GM18517 (cell line): ENCODE results near the gene NID1.

ENCODE experiments used
- ATAC-seq: cut with Tn5 transposase; IDR thresholded peaks from one replicate; pipeline ENCODE4 v1.9.1; 2021; ENCODE audit warnings: mild to moderate bottlenecking, moderate library complexity; ENCODE audit not compliant: unreplicated experiment

The NID1 gene, protein sequence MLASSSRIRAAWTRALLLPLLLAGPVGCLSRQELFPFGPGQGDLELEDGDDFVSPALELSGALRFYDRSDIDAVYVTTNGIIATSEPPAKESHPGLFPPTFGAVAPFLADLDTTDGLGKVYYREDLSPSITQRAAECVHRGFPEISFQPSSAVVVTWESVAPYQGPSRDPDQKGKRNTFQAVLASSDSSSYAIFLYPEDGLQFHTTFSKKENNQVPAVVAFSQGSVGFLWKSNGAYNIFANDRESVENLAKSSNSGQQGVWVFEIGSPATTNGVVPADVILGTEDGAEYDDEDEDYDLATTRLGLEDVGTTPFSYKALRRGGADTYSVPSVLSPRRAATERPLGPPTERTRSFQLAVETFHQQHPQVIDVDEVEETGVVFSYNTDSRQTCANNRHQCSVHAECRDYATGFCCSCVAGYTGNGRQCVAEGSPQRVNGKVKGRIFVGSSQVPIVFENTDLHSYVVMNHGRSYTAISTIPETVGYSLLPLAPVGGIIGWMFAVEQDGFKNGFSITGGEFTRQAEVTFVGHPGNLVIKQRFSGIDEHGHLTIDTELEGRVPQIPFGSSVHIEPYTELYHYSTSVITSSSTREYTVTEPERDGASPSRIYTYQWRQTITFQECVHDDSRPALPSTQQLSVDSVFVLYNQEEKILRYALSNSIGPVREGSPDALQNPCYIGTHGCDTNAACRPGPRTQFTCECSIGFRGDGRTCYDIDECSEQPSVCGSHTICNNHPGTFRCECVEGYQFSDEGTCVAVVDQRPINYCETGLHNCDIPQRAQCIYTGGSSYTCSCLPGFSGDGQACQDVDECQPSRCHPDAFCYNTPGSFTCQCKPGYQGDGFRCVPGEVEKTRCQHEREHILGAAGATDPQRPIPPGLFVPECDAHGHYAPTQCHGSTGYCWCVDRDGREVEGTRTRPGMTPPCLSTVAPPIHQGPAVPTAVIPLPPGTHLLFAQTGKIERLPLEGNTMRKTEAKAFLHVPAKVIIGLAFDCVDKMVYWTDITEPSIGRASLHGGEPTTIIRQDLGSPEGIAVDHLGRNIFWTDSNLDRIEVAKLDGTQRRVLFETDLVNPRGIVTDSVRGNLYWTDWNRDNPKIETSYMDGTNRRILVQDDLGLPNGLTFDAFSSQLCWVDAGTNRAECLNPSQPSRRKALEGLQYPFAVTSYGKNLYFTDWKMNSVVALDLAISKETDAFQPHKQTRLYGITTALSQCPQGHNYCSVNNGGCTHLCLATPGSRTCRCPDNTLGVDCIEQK

DNA sequence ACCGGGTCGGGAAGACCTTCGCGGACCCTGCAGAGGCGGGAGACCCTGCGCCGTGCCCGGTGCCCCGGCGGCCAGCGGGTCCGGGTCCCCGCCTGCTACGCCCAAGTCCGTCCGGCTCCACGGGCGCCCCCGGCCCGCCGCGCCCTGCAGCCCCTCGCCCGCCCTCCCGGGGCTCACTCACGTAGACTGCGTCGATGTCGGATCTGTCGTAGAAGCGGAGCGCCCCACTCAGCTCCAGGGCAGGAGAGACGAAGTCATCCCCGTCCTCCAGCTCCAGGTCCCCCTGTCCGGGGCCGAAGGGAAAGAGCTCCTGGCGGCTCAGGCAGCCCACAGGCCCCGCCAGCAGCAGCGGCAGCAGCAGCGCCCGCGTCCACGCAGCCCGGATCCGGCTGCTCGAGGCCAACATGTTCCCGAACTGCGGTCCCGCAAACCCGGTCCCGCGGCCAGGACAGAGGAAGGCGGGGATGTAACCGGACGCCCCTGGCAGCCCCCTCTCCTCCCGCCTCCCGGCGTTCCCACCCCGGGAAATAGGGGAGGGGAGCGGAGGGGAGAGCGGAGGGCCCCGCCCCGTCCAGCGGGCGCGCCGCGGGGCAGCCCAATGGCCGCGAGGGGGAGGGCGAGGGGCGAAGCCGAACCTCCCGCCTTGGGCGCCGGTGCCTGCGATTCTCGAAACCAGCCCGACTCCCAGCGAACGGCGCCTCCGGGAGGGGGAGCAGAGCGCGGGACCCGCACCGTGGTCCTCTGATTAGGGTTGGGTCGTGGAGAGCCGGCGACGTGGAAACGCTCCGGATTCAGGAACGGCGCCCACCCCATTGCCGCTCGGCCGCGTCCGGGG is at the start of gene NID1:
Gene NID1, minus strand, starts transcription at position 417 of the 835 bp plus-strand sequence. Its CDS starts 11 bp downstream, at position 406.
- no peak for ATAC-seq

DNA sequence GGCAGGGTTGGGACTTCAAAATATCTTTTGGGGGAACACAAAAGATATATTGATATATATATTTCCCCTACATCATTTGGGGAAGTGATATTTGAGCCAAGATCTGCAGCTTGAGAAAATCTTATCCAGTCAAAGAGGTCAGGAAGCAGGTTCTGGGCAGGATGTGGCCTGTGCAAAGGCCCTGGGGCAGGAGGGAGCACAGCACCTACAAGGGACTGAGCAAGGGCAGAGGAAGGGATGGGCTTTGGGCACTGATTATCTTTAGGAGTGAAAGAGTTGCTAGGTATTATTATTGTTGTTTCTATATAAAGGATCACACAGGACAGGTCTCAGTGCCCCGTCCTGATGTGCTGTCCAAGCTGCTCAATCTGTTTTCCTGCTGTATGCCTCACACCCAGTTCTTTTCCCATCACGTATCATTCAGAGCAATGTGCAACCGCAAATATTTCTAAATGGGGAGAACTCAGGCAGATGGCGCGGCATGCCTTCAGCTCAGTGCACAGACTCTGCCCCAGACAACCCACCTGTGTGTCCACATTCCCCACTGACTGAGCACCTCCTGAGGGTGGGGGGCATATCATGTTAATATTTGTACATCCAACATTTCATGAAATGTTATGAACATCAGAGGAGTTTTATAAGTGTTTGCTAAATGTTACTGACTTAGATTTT is 49.3 kb upstream of the NID1 start:
- no peak for ATAC-seq

- no peak for ATAC-seq
Observed at GRCh38 chr1:236113324-236114032, 48.6 kb upstream of the NID1 start.

- ATAC-seq = no peak
Observed at GRCh38 chr1:236112332-236112627, 47.4 kb upstream of the NID1 start.

GRCh38 chr1:236111527-236112331 is 46.8 kb upstream of the NID1 start:
- ATAC-seq = no peak

DNA sequence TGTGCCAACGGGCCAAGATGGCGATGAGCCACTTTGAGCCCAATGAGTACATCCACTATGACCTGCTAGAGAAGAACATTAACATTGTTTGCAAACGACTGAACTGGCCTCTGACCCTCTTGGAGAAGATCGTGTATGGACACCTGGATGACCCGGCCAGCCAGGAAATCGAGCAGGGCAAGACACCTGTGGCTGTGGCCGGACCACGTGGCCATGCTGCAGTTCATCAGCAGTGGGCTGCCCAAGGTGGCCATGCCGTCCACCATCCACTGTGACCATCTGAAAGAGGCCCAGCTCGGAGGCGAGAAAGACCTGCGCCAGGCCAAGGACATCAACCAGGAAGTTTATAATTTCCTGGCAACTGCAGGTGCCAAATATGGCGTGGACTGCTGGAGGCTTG is 45.2 kb upstream of the NID1 start:
- no peak for ATAC-seq

- ATAC-seq = no peak
Observed at GRCh38 chr1:236108027-236108648, 43.2 kb upstream of the NID1 start.

GRCh38 chr1:236107121-236107907 is 42.4 kb upstream of the NID1 start:
- ATAC-seq = no peak

DNA sequence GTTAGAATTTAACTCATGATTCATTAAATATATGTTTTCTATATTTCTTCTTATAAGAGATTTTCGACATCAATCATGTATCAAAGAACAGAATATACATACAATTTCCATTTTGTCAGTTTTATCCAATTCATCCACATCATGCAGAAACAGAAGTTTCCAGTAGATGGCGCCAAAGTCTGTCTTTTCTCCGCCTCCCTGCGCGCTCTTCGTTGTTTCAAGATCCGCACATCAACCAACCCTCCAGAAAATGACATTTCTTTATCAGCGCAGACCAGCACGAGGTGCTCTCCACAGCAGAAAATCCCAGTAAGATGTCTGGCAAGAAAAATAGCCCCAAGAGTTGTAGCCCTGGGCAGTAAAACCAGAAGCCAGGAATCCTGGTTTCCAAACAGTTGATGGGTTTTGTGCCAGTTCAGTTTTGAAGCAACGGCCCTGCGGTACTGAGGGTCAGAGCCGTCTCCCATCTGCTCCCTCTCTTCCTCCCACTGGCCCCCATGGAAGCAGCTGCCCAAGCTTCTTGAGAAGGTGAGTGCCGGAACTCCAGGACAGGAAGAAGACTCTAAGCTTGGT is 38.8 kb upstream of the NID1 start:
- ATAC-seq = peak; percentile 57

GRCh38 chr1:236103059-236103458 is 38.2 kb upstream of the NID1 start:
- no peak for ATAC-seq

DNA sequence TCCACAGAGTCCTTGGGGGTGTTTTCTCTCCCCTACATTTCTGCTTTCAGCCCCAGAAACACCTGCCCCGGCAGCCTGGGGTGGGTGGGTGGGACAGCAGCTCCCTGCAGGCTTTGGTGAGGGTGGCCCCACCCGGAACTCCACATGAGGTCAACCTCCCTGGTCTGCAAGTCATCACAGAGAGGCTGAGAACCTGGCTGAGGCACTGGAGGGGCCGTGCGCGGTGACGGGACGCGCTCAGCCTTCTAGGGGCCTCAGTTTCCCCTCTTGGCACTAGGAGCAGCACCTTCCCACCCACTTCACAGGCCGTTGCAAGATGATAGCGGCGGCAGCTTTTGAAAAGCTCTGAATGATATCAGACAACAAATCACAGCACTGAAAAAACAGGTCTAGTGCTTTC is 37.7 kb upstream of the NID1 start:
- no peak for ATAC-seq

GRCh38 chr1:236101233-236102200 is 36.6 kb upstream of the NID1 start:
- no peak for ATAC-seq

- ATAC-seq = no peak
Observed at GRCh38 chr1:236100799-236101198, 35.9 kb upstream of the NID1 start.

DNA sequence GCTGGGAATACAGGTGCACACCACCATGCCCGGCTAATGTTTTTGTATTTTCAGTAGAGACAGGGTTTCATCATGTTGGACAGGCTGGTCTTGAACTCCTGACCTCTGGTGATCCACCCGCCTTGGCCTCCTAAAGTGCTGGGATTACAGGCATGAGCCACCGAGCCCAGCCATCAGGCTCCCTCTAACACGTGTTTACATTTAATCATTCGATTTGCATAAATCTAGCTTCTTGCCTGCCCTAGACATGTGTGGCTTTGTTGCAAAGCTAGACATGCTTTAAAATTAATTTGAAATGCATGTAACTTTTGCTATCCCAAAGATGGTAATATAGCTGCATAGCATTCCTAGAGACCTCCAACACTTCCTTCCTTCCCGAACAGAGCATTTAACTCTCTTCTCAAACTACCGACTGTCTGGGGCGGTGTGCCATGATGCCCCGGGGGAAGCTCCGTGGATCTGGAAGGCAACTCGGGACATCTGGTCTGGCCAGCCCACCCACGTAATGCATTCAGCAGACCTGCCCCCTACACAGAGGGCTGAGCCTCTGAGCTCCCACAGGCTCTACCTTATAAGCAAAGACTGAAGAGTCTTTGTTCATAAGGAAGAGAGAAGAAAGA is 34.6 kb upstream of the NID1 start:
- ATAC-seq = no peak

DNA sequence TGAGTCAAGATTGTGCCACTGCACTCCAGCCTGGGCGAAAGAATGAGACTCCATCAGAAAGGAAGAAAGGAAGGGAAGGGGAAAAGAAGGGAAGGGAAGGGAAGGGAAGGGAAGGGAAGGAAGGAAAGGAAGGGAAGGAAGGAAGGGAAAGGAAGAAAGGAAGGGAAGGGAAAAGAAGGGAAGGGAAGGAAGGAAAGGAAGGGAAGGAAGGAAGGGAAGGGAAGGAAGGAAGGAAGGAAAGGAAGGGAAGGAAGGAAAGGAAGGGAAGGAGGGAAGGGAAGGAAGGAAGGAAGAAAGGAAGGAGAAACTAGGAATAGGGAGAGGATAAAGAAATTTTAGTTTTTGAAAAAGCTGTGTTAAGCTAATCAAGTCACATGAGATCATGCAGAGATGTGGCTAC is 33.4 kb upstream of the NID1 start:
- no peak for ATAC-seq
